ENCODE measurements around the gene KCNAB1. TPM values are rescaled to one million over a fixed set of nuclear protein-coding genes. Genes with fewer than 3 reads are reported as not detected.

Gene KCNAB1
- total RNA-seq, 1 experiment from 2014 or later = 1.0 TPM

DNA sequence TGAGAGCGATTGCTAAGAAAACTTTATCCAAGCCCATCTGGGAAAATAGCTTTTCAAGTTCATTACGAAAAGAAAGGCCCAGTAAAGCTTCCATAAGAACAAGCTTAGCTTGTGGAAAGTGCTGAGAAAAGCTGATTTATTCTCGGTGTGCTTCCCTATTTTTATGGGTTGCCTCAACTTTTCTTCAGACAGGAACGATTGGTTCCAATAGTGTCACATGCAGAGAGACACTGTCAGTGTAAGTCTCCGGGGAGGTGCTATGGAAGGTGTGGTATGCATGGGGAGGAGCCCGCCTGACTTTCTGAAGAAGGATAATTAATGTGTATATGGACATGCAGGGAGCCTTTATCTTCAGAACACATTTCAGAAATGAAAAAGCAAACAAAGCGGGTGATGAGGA is 257.3 kb downstream of the KCNAB1 start (continued):
- TF ChIP-seq, protein P1, sequence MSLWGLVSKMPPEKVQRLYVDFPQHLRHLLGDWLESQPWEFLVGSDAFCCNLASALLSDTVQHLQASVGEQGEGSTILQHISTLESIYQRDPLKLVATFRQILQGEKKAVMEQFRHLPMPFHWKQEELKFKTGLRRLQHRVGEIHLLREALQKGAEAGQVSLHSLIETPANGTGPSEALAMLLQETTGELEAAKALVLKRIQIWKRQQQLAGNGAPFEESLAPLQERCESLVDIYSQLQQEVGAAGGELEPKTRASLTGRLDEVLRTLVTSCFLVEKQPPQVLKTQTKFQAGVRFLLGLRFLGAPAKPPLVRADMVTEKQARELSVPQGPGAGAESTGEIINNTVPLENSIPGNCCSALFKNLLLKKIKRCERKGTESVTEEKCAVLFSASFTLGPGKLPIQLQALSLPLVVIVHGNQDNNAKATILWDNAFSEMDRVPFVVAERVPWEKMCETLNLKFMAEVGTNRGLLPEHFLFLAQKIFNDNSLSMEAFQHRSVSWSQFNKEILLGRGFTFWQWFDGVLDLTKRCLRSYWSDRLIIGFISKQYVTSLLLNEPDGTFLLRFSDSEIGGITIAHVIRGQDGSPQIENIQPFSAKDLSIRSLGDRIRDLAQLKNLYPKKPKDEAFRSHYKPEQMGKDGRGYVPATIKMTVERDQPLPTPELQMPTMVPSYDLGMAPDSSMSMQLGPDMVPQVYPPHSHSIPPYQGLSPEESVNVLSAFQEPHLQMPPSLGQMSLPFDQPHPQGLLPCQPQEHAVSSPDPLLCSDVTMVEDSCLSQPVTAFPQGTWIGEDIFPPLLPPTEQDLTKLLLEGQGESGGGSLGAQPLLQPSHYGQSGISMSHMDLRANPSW (CRISPR knock-in tag; conservative IDR thresholded peaks at IDR 0.05; ENCODE audit: low read depth) = no peak
- TF ChIP-seq TCF7 (CRISPR knock-in tag; IDR thresholded peaks at IDR 0.05; ENCODE audit: low read depth) (no peak), GABPB1 (CRISPR knock-in tag; IDR thresholded peaks at IDR 0.05) (no peak)
- TF ChIP-seq, protein P2, sequence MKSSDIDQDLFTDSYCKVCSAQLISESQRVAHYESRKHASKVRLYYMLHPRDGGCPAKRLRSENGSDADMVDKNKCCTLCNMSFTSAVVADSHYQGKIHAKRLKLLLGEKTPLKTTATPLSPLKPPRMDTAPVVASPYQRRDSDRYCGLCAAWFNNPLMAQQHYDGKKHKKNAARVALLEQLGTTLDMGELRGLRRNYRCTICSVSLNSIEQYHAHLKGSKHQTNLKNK (CRISPR knock-in tag; IDR thresholded peaks at IDR 0.05) = no peak

DNA sequence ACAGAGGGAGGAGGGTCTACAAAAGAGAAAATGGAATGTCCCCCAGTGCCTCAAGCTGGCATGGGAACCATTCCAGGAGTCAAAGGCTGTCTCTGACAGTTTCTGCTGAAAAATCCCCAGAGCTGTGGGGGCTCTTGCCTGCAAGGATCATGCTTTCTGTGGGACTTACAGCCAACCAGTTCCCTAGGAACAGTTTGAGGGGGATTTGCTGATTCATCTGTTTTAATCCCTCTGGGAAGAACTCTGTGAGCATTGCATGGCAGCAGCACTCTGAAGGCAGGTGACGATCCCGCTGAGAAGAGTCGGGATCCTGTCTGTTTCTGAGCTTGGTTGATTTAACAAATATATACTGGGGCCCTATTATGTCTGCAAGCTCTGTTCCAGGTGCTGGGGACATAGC is 258.5 kb downstream of the KCNAB1 start:
- Mint-ChIP-seq H3K36me3 (no peaks in the 10 kb centered on the region), H3K27me3 (ENCODE audit: low read depth) (peaks cover 12% of the 10 kb centered on the region), H3K4me3 (no peak overlapping the region), H3K9me3 (peaks cover 8% of the 10 kb centered on the region), H3K4me1 (peaks cover 27% of the 10 kb centered on the region), H3K27ac (no peak overlapping the region)
- no peak for ATAC-seq
- ChIA-PET POLR2A (no interaction called here), CTCF (no interaction called here)
- no peak for TF ChIP-seq TP53 (CRISPR knock-in tag; IDR thresholded peaks at IDR 0.05)
- TF ChIP-seq, protein P3, sequence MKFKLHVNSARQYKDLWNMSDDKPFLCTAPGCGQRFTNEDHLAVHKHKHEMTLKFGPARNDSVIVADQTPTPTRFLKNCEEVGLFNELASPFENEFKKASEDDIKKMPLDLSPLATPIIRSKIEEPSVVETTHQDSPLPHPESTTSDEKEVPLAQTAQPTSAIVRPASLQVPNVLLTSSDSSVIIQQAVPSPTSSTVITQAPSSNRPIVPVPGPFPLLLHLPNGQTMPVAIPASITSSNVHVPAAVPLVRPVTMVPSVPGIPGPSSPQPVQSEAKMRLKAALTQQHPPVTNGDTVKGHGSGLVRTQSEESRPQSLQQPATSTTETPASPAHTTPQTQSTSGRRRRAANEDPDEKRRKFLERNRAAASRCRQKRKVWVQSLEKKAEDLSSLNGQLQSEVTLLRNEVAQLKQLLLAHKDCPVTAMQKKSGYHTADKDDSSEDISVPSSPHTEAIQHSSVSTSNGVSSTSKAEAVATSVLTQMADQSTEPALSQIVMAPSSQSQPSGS (CRISPR knock-in tag; IDR thresholded peaks at IDR 0.05; ENCODE audit: borderline replicate concordance, low read depth) = no peak
- no peak for TF ChIP-seq NFE2L1 (CRISPR knock-in tag; IDR thresholded peaks at IDR 0.05)
- TF ChIP-seq FOXP1 (CRISPR knock-in tag; IDR thresholded peaks at IDR 0.05; ENCODE audit: borderline replicate concordance) = no peak
- TF ChIP-seq FOXK1 (CRISPR knock-in tag; IDR thresholded peaks at IDR 0.05) = no peak
- TF ChIP-seq NR3C1 (CRISPR knock-in tag; conservative IDR thresholded peaks at IDR 0.05; ENCODE audit: low read depth) = no peak
- TF ChIP-seq, protein P4, sequence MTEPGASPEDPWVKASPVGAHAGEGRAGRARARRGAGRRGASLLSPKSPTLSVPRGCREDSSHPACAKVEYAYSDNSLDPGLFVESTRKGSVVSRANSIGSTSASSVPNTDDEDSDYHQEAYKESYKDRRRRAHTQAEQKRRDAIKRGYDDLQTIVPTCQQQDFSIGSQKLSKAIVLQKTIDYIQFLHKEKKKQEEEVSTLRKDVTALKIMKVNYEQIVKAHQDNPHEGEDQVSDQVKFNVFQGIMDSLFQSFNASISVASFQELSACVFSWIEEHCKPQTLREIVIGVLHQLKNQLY (CRISPR knock-in tag; IDR thresholded peaks at IDR 0.05) = no peak
- TF ChIP-seq ZNF263 (CRISPR knock-in tag; IDR thresholded peaks at IDR 0.05; ENCODE audit: low read depth) = no peak
- TF ChIP-seq, protein P5, sequence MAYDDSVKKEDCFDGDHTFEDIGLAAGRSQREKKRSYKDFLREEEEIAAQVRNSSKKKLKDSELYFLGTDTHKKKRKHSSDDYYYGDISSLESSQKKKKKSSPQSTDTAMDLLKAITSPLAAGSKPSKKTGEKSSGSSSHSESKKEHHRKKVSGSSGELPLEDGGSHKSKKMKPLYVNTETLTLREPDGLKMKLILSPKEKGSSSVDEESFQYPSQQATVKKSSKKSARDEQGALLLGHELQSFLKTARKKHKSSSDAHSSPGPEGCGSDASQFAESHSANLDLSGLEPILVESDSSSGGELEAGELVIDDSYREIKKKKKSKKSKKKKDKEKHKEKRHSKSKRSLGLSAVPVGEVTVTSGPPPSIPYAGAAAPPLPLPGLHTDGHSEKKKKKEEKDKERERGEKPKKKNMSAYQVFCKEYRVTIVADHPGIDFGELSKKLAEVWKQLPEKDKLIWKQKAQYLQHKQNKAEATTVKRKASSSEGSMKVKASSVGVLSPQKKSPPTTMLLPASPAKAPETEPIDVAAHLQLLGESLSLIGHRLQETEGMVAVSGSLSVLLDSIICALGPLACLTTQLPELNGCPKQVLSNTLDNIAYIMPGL (CRISPR knock-in tag; IDR thresholded peaks at IDR 0.05) = no peak
- TF ChIP-seq ZNF423 (CRISPR knock-in tag; IDR thresholded peaks at IDR 0.05) = no peak
- TF ChIP-seq MYBL2 (CRISPR knock-in tag; IDR thresholded peaks at IDR 0.05) = no peak
- TF ChIP-seq EMX1 (CRISPR knock-in tag; IDR thresholded peaks at IDR 0.05) = no peak
- DNase-seq (ENCODE audit: low spot score) = no peak

DNA sequence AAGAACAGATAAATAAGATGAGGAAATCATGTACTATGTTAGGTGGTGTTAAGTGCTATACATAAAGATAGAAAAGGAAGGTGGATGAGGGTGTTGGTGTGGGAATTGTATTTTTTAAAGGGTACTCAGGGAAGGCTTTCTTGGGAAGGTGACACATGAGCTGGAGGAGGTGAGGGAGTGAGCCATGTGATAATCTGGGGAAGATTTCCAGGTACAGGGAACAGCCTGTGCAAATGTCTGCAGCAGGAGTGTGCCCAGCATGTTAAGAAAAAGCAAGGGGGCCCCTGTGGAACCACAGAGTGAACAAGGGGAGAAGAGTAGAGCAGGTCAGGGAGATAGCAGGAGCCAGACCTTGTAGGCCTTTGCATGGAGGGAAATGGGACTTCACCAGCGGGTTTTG is 258.9 kb downstream of the KCNAB1 start:
- CTCF ChIA-PET = no interaction called here

More for the DNA sequence above, 258.9 kb downstream of the KCNAB1 start:
- Mint-ChIP-seq H3K4me3 (no peak overlapping the region), H3K4me1 (peaks cover 23% of the 10 kb centered on the region), H3K36me3 (no peaks in the 10 kb centered on the region), H3K27me3 (ENCODE audit: low read depth) (peaks cover 12% of the 10 kb centered on the region), H3K27ac (no peak overlapping the region), H3K9me3 (peaks cover 8% of the 10 kb centered on the region)
- TF ChIP-seq MXD4 (CRISPR knock-in tag; IDR thresholded peaks at IDR 0.05; ENCODE audit: borderline replicate concordance) (no peak), NFYB (CRISPR knock-in tag; conservative IDR thresholded peaks at IDR 0.05; ENCODE audit: low read depth) (no peak), ZNF671 (CRISPR knock-in tag; IDR thresholded peaks at IDR 0.05) (no peak), ZNF263 (CRISPR knock-in tag; IDR thresholded peaks at IDR 0.05; ENCODE audit: low read depth) (no peak), ZNF396 (CRISPR knock-in tag; IDR thresholded peaks at IDR 0.05; ENCODE audit: borderline replicate concordance) (no peak), RORB (CRISPR knock-in tag; IDR thresholded peaks at IDR 0.05) (no peak), OVOL2 (CRISPR knock-in tag; IDR thresholded peaks at IDR 0.05; ENCODE audit: borderline replicate concordance) (no peak)
- TF ChIP-seq, protein P2 (CRISPR knock-in tag; IDR thresholded peaks at IDR 0.05) = no peak
- TF ChIP-seq, protein P6, sequence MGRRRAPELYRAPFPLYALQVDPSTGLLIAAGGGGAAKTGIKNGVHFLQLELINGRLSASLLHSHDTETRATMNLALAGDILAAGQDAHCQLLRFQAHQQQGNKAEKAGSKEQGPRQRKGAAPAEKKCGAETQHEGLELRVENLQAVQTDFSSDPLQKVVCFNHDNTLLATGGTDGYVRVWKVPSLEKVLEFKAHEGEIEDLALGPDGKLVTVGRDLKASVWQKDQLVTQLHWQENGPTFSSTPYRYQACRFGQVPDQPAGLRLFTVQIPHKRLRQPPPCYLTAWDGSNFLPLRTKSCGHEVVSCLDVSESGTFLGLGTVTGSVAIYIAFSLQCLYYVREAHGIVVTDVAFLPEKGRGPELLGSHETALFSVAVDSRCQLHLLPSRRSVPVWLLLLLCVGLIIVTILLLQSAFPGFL (CRISPR knock-in tag; IDR thresholded peaks at IDR 0.05; ENCODE audit: borderline replicate concordance) = no peak
- TF ChIP-seq, protein P7, sequence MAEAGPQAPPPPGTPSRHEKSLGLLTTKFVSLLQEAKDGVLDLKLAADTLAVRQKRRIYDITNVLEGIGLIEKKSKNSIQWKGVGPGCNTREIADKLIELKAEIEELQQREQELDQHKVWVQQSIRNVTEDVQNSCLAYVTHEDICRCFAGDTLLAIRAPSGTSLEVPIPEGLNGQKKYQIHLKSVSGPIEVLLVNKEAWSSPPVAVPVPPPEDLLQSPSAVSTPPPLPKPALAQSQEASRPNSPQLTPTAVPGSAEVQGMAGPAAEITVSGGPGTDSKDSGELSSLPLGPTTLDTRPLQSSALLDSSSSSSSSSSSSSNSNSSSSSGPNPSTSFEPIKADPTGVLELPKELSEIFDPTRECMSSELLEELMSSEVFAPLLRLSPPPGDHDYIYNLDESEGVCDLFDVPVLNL (CRISPR knock-in tag; IDR thresholded peaks at IDR 0.05; ENCODE audit: borderline replicate concordance, low read depth) = no peak
- ATAC-seq (no peak), DNase-seq (ENCODE audit: low spot score) (no peak)
- POLR2A ChIA-PET = no interaction called here

Data from WTC11 (cell line).